HAP-1 (cell line): ENCODE measurements around the gene P3H2.

Experiments
- DNase-seq, 2 experiments: peaks; one replicate each; pipeline ENCODE4 v3.0.0-alpha.2; 2016 to 2020; ENCODE audit warnings: low spot score in 2 of 2
- H3K27me3 ChIP-seq: fragments of 250-450 bp; sonication (Bioruptor Pico); 2 replicates; pipeline ENCODE4 v1.5.1; 2020; ENCODE audit warnings: low read depth, mild to moderate bottlenecking, moderate library complexity
- H3K36me3 ChIP-seq: fragments of 250-450 bp; sonication (Bioruptor Pico); replicated peaks from 2 replicates; pipeline ENCODE4 v1.5.1; 2020; ENCODE audit warnings: mild to moderate bottlenecking
- H3K4me1 ChIP-seq: fragments of 250-450 bp; sonication (Bioruptor Pico); 2 replicates; pipeline ENCODE4 v1.5.1; 2020; ENCODE audit warnings: mild to moderate bottlenecking
- H3K4me3 ChIP-seq: fragments of 250-450 bp; sonication (Bioruptor Pico); 2 replicates; pipeline ENCODE4 v1.5.1; 2020; ENCODE audit warnings: mild to moderate bottlenecking, moderate library complexity
- H3K9me3 ChIP-seq: fragments of 250-450 bp; sonication (Bioruptor Pico); 2 replicates; pipeline ENCODE4 v1.5.1; 2020; ENCODE audit warnings: mild to moderate bottlenecking, moderate library complexity
- in situ Hi-C: fragments of 300-500 bp; cut with MboI; formaldehyde crosslinking; loops from 3 replicates; pipeline ENCODE4 v1.14.3; 2020; ENCODE audit warnings: low sequenced_read_pairs, inconsistent platforms, mixed read lengths

P3H2 gene

GRCh38 chr3:190044974-190045373, 75.7 kb downstream of the P3H2 start:
- no peaks in the 10 kb centered on the region for H3K9me3 ChIP-seq
- DNase-seq = no peak
- in situ Hi-C loops = no loop called here
- H3K4me3 ChIP-seq = no peak overlapping the region
- 0 out of 2 replicates have a peak, but pooled peaks cover 4% of the 10 kb centered on the region for H3K4me1 ChIP-seq
- H3K36me3 ChIP-seq = no peaks in the 10 kb centered on the region
- H3K27me3 ChIP-seq = peaks cover 35% of the 10 kb centered on the region

GRCh38 chr3:190044142-190044541, 76.6 kb downstream of the P3H2 start:
- 0 out of 2 replicates have a peak, but pooled peaks cover 4% of the 10 kb centered on the region for H3K4me1 ChIP-seq
- no peak overlapping the region for H3K4me3 ChIP-seq
- peaks cover 36% of the 10 kb centered on the region for H3K27me3 ChIP-seq
- no peak for DNase-seq
- in situ Hi-C loops = no loop called here
- no peaks in the 10 kb centered on the region for H3K36me3 ChIP-seq
- no peaks in the 10 kb centered on the region for H3K9me3 ChIP-seq

GRCh38 chr3:190043741-190044140, 77.0 kb downstream of the P3H2 start:
- Histone ChIP-seq H3K9me3 (no peaks in the 10 kb centered on the region), H3K4me3 (no peak overlapping the region), H3K36me3 (no peaks in the 10 kb centered on the region), H3K27me3 (peaks cover 36% of the 10 kb centered on the region), H3K4me1 (0 out of 2 replicates have a peak, but pooled peaks cover 4% of the 10 kb centered on the region)
- in situ Hi-C loops = no loop called here
- no peak for DNase-seq

GRCh38 chr3:190042558-190042957, 78.1 kb downstream of the P3H2 start:
- H3K36me3 ChIP-seq = no peaks in the 10 kb centered on the region
- in situ Hi-C loops = no loop called here
- no peaks in the 10 kb centered on the region for H3K9me3 ChIP-seq
- H3K4me3 ChIP-seq = no peak overlapping the region
- DNase-seq = no peak
- peaks cover 31% of the 10 kb centered on the region for H3K27me3 ChIP-seq
- H3K4me1 ChIP-seq = 0 out of 2 replicates have a peak, but pooled peaks cover 4% of the 10 kb centered on the region

GRCh38 chr3:190041333-190042041, 79.2 kb downstream of the P3H2 start:
- no peaks in the 10 kb centered on the region for H3K36me3 ChIP-seq
- DNase-seq = peak; percentile 40 to 73
- no peaks in the 10 kb centered on the region for H3K9me3 ChIP-seq
- H3K27me3 ChIP-seq = peaks cover 31% of the 10 kb centered on the region
- H3K4me1 ChIP-seq = 0 out of 2 replicates have a peak, but pooled peaks cover 4% of the 10 kb centered on the region
- no peak overlapping the region for H3K4me3 ChIP-seq
- in situ Hi-C loops = no loop called here

- Histone ChIP-seq H3K36me3 (no peaks in the 10 kb centered on the region), H3K4me3 (no peak overlapping the region), H3K9me3 (no peaks in the 10 kb centered on the region), H3K27me3 (peaks cover 28% of the 10 kb centered on the region), H3K4me1 (0 out of 2 replicates have a peak, but pooled peaks cover 4% of the 10 kb centered on the region)
- DNase-seq = no peak
- in situ Hi-C loops = no loop called here
Measured at GRCh38 chr3:190040145-190040544, 80.6 kb downstream of the P3H2 start.

GRCh38 chr3:190038050-190038933, 82.4 kb downstream of the P3H2 start:
- Histone ChIP-seq H3K27me3 (peaks cover 22% of the 10 kb centered on the region), H3K9me3 (no peaks in the 10 kb centered on the region), H3K4me1 (0 out of 2 replicates have a peak, but pooled peaks cover 4% of the 10 kb centered on the region), H3K36me3 (no peaks in the 10 kb centered on the region), H3K4me3 (no peak overlapping the region)
- in situ Hi-C loops = no loop called here
- no peak for DNase-seq

- in situ Hi-C loops = no loop called here
- Histone ChIP-seq H3K4me3 (no peak overlapping the region), H3K36me3 (no peaks in the 10 kb centered on the region), H3K9me3 (no peaks in the 10 kb centered on the region), H3K4me1 (0 out of 2 replicates have a peak, but pooled peaks cover 4% of the 10 kb centered on the region), H3K27me3 (peaks cover 11% of the 10 kb centered on the region)
- no peak for DNase-seq
Measured at GRCh38 chr3:190036631-190037030, 84.1 kb downstream of the P3H2 start.

- H3K4me1 ChIP-seq = no peaks in the 10 kb centered on the region
- no peaks in the 10 kb centered on the region for H3K36me3 ChIP-seq
- H3K9me3 ChIP-seq = no peaks in the 10 kb centered on the region
- in situ Hi-C loops = no loop called here
- DNase-seq = no peak
- peaks cover 4% of the 10 kb centered on the region; the same call in 1 of the 2 replicates for H3K27me3 ChIP-seq
- H3K4me3 ChIP-seq = no peak overlapping the region
Measured at GRCh38 chr3:190034446-190034845, 86.3 kb downstream of the P3H2 start.

- H3K4me1 ChIP-seq = no peaks in the 10 kb centered on the region
- no peaks in the 10 kb centered on the region for H3K27me3 ChIP-seq
- no peaks in the 10 kb centered on the region for H3K36me3 ChIP-seq
- no peak overlapping the region for H3K4me3 ChIP-seq
- no peak for DNase-seq
- in situ Hi-C loops = no loop called here
- H3K9me3 ChIP-seq = no peaks in the 10 kb centered on the region
Measured at GRCh38 chr3:190032923-190033322, 87.8 kb downstream of the P3H2 start.

GRCh38 chr3:190031887-190032752, 88.6 kb downstream of the P3H2 start:
- no peaks in the 10 kb centered on the region for H3K36me3 ChIP-seq
- in situ Hi-C loops = no loop called here
- DNase-seq = no peak

GRCh38 chr3:190027116-190027515, 93.6 kb downstream of the P3H2 start:
- Histone ChIP-seq H3K27me3 (no peaks in the 10 kb centered on the region), H3K4me3 (no peak overlapping the region), H3K9me3 (no peaks in the 10 kb centered on the region), H3K4me1 (0 out of 2 replicates have a peak, but pooled peaks cover 3% of the 10 kb centered on the region), H3K36me3 (no peaks in the 10 kb centered on the region)
- DNase-seq = no peak
- in situ Hi-C loops = no loop called here

More at GRCh38 chr3:190031887-190032752, 88.6 kb downstream of the P3H2 start:
- H3K4me3 ChIP-seq = no peak overlapping the region
- no peaks in the 10 kb centered on the region for H3K9me3 ChIP-seq
- H3K27me3 ChIP-seq = no peaks in the 10 kb centered on the region
- H3K4me1 ChIP-seq = no peaks in the 10 kb centered on the region

- Histone ChIP-seq H3K9me3 (no peaks in the 10 kb centered on the region), H3K36me3 (no peaks in the 10 kb centered on the region), H3K4me3 (no peak overlapping the region), H3K27me3 (no peaks in the 10 kb centered on the region), H3K4me1 (0 out of 2 replicates have a peak, but pooled peaks cover 3% of the 10 kb centered on the region)
- no peak for DNase-seq
- in situ Hi-C loops = no loop called here
Measured at GRCh38 chr3:190026154-190026553, 94.5 kb downstream of the P3H2 start.
